Esophagus squamous epithelium (tissue), 4 donors: ENCODE data around the gene SSR4.

Experiments
- CTCF ChIP-seq, 6 experiments: fragments of 450-650 bp in 4 of 6; fragments of 200-600 bp in 2 of 6; sonication (generic) in 2 of 6; IDR thresholded peaks; one replicate each; pipeline ENCODE4 v1.5.1; 2016 to 2019; ENCODE audit warnings: antibody characterized with exemption in 6 of 6, mild to moderate bottlenecking in 4 of 6, moderate library complexity in 4 of 6
- POLR2A ChIP-seq, 4 donors: fragments of 450-650 bp; IDR thresholded peaks; one replicate each; pipeline ENCODE4 v1.6.1; 2017; ENCODE audit warnings: antibody characterized with exemption in 4 of 4, mild to moderate bottlenecking in 4 of 4, moderate library complexity in 3 of 4

- TF ChIP-seq CTCF (IDR thresholded peaks at IDR 0.05) (no peak), POLR2A (IDR thresholded peaks at IDR 0.05) (no peak)
Measured at GRCh38 chrX:153782871-153783270, 11.6 kb upstream of the SSR4 start.
